Activated CD4-positive, alpha-beta T cell treated with anti-CD3 and anti-CD28 coated beads for 1 hour (primary cell): Measurements from ENCODE around the gene HBZ.
"Not testable (repeated sequence)": the region's sequence is repeated elsewhere in the genome, so short reads cannot be mapped to it uniquely, and the experiment has no call there.

Experiments
- DNase-seq: peaks from one replicate; pipeline ENCODE4 v3.0.0-alpha.2; 2020

The HBZ gene

DNA sequence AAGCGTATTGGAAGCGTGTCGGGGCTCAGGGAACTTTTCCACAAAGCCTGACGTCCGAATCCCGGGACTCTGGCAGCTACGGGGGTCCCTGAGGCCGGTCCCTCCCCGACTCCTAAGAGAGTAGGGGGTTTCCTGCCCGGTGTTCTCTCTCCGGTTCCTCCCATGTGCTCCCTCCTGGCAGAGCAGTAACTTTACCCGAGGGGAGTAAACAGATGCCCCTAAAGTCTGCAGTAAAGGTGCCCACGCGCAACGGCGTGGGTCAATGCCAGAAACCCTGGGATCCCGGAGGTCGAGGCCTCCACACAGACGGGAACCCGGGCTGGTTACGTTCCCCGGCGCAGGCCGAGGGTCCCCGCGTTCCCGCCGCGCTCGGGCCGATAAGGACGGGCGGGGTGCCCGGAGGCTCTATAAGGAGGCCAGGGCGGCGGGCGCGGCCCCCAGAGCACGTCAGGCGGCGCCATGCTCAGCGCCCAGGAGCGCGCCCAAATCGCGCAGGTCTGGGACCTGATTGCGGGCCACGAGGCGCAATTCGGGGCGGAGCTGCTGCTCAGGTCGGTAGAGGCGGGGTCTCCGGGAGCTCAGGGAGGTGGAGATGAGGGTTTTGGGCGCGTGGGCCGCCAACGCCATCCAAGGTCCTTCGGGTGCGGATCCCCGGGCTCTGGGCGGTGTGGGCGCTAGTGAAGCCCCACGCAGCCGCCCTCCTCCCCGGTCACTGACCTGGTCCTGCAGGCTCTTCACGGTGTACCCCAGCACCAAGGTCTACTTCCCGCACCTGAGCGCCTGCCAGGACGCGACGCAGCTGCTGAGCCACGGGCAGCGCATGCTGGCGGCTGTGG, 13.3 kb downstream of the HBZ start, which contains the start of gene HBM:
HBM (plus strand) TSS at position 440 of the 836 bp plus-strand sequence; CDS start at position 460, 20 bp downstream.
- no peak for DNase-seq

DNA sequence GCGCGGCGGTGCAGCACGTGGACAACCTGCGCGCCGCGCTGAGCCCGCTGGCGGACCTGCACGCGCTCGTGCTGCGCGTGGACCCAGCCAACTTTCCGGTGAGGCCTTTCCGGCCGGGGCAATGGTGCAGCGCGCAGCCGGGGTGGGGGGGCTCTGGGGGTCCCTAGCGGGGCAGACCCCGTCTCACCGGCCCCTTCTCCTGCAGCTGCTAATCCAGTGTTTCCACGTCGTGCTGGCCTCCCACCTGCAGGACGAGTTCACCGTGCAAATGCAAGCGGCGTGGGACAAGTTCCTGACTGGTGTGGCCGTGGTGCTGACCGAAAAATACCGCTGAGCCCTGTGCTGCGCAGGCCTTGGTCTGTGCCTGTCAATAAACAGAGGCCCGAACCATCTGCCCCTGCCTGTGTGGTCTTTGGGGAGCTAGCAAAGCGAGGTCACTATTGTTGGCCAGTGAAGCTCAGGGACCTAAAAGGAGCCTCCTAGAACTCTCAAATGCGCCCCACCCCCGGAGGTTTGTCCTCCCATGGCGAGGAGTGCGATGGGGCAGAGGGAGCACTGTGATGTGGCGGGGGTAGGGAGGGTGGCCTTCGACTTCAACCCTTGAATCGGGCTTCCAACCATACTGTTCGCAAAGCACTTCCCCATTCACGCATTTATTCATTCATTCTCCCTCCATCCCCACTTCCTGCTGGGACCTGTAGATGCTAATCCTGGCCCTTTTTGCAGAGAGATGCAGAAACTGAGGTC, 14.1 kb downstream of the HBZ start:
- no peak for DNase-seq

DNA sequence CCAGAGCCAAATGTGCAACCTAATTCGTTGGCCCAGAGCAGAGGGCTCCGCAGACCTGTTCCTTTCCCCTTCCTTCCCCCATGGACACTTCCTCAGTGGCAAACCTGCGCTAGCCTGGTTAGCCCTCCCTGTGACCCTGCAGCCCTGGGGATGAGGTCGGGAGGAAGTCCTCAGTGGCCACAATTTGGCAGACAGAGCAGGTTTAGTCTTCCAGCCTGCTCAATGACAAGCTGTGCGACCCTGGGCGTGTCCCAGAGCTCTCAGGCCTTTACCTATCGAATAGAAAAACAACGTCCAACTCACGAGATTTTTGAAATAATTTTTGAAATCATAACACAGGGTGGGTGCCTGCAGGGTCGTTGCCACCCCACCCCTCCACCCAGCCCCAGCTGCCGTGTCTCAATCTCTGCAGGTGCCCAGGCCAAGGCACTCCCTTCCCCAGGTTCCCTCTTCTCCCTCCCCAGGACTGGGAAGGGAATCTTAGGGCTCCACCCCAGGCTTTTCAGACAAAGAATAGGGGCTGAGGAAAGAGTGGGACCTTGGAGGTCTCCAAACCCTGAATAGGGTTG, 14.8 kb downstream of the HBZ start:
- no peak for DNase-seq

GRCh38 chr16:168424-168823, 16.0 kb downstream of the HBZ start:
- no peak for DNase-seq

DNA sequence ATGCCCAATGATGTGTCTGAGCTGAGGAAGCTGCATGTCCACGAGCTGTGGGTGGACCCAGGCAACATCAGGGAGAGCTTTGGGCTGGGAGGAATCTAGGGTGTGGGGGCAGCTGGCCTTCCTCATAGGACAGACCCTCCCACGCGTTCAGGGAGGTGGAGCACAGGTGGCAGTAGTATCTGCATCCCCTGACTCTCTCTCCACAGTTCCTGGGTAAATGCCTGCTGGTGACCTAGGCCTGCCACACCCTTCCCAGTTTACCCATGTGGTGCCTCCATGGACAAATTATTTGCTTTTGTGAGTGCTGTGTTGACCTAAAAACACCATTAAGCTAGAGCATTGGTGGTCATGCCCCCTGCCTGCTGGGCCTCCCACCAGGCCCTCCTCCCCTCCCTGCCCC, 16.6 kb downstream of the HBZ start:
- DNase-seq = no peak

- DNase-seq = not testable (repeated sequence)
Observed at GRCh38 chr16:170088-170507, 17.7 kb downstream of the HBZ start.

DNA sequence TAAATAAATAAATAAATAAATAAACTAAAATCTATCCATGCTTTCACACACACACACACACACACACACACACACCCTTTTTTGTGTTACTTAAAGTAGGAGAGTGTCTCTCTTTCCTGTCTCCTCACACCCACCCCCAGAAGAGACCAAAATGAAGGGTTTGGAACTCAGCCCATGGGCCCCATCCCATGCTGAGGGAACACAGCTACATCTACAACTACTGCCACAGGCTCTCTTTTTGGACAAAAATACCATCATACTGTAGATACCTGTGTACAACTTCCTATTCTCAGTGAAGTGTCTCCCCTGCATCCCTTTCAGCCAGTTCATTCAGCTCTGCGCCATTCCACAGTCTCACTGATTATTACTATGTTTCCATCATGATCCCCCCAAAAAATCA, 18.3 kb downstream of the HBZ start:
- DNase-seq = no peak

DNA sequence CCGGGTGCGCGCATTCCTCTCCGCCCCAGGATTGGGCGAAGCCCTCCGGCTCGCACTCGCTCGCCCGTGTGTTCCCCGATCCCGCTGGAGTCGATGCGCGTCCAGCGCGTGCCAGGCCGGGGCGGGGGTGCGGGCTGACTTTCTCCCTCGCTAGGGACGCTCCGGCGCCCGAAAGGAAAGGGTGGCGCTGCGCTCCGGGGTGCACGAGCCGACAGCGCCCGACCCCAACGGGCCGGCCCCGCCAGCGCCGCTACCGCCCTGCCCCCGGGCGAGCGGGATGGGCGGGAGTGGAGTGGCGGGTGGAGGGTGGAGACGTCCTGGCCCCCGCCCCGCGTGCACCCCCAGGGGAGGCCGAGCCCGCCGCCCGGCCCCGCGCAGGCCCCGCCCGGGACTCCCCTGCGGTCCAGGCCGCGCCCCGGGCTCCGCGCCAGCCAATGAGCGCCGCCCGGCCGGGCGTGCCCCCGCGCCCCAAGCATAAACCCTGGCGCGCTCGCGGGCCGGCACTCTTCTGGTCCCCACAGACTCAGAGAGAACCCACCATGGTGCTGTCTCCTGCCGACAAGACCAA, 20.0 kb downstream of the HBZ start, which contains the start of gene HBA2:
HBA2 (plus strand) TSS at position 503 of the 568 bp plus-strand sequence; CDS start at position 540, 37 bp downstream.
- not testable (repeated sequence) for DNase-seq

DNA sequence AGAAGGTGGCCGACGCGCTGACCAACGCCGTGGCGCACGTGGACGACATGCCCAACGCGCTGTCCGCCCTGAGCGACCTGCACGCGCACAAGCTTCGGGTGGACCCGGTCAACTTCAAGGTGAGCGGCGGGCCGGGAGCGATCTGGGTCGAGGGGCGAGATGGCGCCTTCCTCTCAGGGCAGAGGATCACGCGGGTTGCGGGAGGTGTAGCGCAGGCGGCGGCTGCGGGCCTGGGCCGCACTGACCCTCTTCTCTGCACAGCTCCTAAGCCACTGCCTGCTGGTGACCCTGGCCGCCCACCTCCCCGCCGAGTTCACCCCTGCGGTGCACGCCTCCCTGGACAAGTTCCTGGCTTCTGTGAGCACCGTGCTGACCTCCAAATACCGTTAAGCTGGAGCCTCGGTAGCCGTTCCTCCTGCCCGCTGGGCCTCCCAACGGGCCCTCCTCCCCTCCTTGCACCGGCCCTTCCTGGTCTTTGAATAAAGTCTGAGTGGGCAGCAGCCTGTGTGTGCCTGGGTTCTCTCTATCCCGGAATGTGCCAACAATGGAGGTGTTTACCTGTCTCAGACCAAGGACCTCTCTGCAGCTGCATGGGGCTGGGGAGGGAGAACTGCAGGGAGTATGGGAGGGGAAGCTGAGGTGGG, 20.9 kb downstream of the HBZ start:
- not testable (repeated sequence) for DNase-seq

DNA sequence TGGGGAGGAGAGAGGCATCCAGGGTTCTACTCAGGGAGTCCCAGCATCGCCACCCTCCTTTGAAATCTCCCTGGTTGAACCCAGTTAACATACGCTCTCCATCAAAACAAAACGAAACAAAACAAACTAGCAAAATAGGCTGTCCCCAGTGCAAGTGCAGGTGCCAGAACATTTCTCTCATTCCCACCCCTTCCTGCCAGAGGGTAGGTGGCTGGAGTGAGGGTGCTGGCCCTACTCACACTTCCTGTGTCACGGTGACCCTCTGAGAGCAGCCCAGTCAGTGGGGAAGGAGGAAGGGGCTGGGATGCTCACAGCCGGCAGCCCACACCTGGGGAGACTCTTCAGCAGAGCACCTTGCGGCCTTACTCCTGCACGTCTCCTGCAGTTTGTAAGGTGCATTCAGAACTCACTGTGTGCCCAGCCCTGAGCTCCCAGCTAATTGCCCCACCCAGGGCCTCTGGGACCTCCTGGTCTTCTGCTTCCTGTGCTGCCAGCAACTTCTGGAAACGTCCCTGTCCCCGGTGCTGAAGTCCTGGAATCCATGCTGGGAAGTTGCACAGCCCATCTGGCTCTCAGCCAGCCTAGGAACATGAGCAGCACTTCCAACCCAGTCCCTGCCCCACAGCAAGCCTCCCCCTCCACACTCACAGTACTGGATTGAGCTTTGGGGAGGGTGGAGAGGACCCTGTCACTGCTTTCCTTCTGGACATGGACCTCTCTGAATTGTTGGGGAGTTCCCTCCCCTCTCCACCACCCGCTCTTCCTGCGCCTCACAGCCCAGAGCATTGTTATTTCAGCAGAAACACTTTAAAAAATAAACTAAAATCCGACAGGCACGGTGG, 21.7 kb downstream of the HBZ start:
- DNase-seq = not testable (repeated sequence)

DNA sequence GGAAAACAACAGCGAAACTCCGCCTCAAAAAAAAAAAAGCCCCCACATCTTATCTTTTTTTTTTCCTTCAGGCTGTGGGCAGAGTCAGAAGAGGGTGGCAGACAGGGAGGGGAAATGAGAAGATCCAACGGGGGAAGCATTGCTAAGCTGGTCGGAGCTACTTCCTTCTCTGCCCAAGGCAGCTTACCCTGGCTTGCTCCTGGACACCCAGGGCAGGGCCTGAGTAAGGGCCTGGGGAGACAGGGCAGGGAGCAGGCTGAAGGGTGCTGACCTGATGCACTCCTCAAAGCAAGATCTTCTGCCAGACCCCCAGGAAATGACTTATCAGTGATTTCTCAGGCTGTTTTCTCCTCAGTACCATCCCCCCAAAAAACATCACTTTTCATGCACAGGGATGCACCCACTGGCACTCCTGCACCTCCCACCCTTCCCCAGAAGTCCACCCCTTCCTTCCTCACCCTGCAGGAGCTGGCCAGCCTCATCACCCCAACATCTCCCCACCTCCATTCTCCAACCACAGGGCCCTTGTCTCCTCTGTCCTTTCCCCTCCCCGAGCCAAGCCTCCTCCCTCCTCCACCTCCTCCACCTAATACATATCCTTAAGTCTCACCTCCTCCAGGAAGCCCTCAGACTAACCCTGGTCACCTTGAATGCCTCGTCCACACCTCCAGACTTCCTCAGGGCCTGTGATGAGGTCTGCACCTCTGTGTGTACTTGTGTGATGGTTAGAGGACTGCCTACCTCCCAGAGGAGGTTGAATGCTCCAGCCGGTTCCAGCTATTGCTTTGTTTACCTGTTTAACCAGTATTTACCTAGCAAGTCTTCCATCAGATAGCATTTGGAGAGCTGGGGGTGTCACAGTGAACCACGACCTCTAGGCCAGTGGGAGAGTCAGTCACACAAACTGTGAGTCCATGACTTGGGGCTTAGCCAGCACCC, 22.8 kb downstream of the HBZ start:
- DNase-seq = no peak

DNA sequence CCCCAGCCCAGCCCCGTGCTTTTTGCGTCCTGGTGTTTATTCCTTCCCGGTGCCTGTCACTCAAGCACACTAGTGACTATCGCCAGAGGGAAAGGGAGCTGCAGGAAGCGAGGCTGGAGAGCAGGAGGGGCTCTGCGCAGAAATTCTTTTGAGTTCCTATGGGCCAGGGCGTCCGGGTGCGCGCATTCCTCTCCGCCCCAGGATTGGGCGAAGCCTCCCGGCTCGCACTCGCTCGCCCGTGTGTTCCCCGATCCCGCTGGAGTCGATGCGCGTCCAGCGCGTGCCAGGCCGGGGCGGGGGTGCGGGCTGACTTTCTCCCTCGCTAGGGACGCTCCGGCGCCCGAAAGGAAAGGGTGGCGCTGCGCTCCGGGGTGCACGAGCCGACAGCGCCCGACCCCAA, 23.6 kb downstream of the HBZ start:
- not testable (repeated sequence) for DNase-seq

DNA sequence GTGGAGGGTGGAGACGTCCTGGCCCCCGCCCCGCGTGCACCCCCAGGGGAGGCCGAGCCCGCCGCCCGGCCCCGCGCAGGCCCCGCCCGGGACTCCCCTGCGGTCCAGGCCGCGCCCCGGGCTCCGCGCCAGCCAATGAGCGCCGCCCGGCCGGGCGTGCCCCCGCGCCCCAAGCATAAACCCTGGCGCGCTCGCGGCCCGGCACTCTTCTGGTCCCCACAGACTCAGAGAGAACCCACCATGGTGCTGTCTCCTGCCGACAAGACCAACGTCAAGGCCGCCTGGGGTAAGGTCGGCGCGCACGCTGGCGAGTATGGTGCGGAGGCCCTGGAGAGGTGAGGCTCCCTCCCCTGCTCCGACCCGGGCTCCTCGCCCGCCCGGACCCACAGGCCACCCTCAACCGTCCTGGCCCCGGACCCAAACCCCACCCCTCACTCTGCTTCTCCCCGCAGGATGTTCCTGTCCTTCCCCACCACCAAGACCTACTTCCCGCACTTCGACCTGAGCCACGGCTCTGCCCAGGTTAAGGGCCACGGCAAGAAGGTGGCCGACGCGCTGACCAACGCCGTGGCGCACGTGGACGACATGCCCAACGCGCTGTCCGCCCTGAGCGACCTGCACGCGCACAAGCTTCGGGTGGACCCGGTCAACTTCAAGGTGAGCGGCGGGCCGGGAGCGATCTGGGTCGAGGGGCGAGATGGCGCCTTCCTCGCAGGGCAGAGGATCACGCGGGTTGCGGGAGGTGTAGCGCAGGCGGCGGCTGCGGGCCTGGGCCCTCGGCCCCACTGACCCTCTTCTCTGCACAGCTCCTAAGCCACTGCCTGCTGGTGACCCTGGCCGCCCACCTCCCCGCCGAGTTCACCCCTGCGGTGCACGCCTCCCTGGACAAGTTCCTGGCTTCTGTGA, 24.3 kb downstream of the HBZ start, which contains the start of gene HBA1:
HBA1 (plus strand) TSS at position 204 of the 906 bp plus-strand sequence; CDS start at position 241, 37 bp downstream.
- DNase-seq = not testable (repeated sequence)

DNA sequence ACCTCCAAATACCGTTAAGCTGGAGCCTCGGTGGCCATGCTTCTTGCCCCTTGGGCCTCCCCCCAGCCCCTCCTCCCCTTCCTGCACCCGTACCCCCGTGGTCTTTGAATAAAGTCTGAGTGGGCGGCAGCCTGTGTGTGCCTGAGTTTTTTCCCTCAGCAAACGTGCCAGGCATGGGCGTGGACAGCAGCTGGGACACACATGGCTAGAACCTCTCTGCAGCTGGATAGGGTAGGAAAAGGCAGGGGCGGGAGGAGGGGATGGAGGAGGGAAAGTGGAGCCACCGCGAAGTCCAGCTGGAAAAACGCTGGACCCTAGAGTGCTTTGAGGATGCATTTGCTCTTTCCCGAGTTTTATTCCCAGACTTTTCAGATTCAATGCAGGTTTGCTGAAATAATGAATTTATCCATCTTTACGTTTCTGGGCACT, 25.0 kb downstream of the HBZ start:
- DNase-seq = no peak

- DNase-seq = no peak
Observed at GRCh38 chr16:177981-178667, 25.7 kb downstream of the HBZ start.

GRCh38 chr16:178668-179015, 26.2 kb downstream of the HBZ start:
- no peak for DNase-seq

- no peak for DNase-seq
Observed at GRCh38 chr16:179211-180092, 27.0 kb downstream of the HBZ start.
